HL-60/S4 treated with retinoic acid at 250 ng/mL for 4 days and 3 days (cell line): ENCODE data around the gene AGBL1.
"Not testable (repeated sequence)": the region's sequence is repeated elsewhere in the genome, so short reads cannot be mapped to it uniquely, and the experiment has no call there.

Experiments used
- in situ Hi-C: fragments of 300-500 bp; cut with MboI; formaldehyde crosslinking; loops from 2 replicates; pipeline ENCODE4 v1.7.0; 2022; ENCODE audit warnings: low sequenced_read_pairs

The AGBL1 gene

DNA sequence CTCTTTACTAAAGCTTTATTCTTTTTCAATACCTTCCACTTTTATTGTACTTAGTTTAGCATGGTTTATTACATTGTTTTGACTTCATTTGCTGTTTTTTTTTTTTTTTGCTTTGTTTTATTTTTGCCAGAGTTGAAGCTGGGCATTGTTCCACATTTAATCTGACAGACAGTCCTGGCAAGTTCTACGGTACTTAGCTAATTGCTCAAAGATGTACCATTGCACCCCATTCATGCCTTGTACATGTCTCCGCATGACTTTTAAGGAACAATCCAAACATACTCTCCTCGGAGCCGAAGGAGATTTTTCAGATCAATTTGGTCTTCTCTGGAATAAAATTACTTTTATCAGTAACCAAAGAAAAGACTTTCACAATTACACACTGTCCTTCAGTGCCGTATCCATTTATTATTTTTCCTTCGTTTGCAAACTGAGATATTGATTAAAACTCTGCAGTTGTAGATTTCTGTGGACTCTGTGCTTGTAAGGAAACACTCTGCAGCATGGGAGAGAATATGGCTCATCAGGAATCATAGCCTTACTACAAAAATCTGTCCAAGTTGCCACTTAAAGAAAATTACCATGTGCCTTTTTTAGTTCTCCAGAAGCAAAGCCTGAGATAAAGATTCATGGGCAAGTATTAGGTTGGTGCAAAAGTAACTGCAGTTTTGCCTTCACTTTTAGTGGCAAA, 952.0 kb downstream of the AGBL1 start:
- in situ Hi-C loops, result no loop called here

DNA sequence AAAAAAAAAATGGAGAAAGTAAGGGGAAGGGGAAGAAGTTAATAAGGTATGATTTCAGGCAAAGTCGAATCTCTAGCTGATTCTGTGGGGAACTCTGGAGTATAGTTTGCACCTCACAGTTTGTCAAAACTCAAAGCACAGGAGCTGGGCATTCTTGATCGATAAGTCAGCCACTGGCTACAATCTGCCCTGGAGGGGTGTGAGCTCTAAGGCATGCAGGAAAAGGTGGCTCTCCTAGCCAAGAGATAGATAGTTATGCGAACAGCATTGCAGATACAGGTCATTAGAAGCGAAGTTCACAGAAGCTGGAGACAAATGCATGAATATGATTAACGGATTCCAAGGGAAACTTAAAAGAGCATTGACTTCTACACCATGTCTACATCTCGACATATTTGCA, 952.6 kb downstream of the AGBL1 start:
- in situ Hi-C loops, result no loop called here

DNA sequence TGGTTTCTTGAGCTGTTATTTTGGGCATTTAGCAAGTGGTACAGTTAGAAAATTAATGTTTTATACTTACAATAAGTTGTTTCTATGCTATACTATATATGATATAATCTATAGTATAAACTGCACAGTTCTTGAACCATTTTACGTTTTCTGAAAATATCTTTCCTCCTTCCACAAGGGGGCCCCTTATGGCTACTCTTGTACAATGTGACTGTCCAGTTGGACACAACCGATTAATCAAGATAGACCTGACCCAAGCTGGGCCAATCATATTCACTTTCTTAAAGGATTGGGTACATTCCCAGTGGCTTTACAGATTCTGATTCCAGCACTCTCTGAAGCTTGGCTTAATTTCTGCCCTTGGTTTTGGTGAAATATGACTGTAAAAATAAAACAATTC, 953.4 kb downstream of the AGBL1 start:
- in situ Hi-C loops, result no loop called here

DNA sequence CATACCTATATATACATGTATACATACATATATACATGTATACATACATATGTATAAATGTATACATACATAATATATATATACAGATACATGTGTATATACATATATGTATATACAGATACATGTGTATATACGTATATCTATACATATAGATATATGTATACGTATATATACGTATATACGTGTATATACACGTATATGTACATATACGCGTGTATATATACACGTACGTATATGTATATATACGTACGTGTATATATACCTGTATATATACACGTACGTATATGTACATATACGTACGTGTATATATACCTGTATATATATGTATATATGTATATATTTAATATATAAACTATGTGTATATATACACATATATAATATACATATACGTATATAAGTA, 955.2 kb downstream of the AGBL1 start:
- in situ Hi-C loops, result no loop called here

DNA sequence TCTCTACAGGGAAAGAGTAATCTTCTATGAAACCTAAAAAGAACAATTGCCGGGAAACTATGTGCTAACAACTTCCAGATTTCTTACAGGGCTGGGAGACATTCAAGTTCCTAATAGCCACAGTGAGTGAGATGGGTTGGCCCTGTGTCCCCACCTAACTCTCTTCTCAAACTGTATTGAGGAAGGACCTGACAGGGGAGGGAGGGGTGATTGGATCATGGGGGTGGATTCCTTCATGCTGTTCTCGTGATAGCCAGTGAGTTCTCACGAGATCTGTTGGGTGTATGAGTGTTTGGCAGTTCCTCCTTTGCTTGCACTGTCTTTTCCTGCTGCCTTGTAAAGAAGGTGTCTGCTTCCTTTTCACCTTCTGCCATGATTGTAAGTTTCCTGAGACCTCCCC, 958.7 kb downstream of the AGBL1 start:
- in situ Hi-C loops, result no loop called here

DNA sequence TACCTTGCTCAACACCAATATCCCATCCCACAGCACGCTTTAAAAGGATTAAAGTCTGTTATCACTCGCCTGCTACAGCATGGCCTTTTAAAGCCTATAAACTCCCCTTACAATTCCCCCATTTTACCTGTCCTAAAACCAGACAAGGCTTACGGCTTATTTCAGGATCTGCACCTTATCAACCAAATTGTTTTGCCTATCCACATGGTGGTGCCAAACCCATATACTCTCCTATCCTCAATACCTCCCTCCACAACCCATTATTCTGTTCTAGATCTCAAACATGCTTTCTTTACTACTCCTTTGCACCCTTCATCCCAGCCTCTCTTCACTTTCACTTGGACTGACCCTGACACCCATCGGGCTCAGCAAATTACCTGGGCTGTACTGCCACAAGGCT, 962.9 kb downstream of the AGBL1 start:
- in situ Hi-C loops, result not testable (repeated sequence)

DNA sequence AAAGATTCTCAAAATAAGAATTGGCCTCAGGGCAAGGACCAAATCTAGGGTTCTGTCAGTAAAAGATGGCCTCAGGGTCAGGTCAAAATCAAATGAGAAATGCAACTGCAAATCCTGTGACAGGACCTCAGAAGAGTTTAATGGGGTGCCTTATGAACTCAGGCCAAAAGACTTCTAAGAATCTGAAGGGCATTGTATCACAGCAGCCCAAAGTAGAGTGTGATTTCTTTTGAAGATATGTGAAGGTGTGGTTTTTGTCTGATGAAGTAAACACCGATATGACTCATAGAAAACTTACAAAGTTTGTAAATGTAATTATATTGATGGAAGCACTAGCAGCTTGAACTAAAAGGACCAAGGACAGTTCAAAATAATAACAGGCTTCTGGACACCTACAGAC, 966.1 kb downstream of the AGBL1 start:
- in situ Hi-C loops, result no loop called here

DNA sequence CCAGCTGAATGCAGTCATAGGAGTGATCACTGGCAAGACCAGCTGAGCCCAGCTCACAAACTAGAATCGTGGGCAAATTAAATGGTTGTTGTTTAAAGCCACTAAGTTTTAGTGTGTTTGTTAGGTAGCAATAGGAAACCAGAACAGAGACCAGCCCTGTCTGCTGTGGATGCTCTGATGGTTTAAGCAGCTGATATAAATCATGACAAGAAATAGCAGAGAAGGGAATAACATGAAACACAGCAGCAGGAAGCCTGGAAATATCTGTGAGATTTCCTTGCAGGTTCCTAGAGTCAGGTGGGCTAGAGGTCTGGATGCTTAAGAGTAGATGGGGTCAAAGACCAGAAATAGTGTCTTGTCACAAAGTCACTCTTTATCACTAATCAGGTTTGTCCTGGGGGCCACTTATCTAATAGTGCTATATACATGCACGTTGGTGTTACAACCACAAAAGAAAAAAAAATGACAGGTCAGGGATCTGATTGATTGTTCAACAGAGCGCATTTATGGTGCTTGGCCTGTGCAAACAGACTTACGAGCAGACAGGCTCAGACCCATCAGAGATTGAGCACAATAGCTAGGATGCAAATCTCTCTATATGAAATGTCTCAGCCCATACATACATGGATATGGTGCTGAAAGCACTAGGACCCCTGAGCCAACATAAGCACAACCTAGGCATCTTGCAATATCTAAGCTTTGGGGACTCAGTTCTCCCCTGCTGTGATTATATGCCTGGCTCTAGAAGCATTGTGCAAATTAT, 967.7 kb downstream of the AGBL1 start:
- in situ Hi-C loops, result no loop called here
